ENCODE data around the gene GLIPR1. TPM values are rescaled to one million over a fixed set of nuclear protein-coding genes. Genes with fewer than 3 reads are reported as not detected.

Gene GLIPR1
- polyA plus RNA-seq, 1 of the 3 experiments (the other 2 are of a cell fraction): 75.6 TPM

DNA sequence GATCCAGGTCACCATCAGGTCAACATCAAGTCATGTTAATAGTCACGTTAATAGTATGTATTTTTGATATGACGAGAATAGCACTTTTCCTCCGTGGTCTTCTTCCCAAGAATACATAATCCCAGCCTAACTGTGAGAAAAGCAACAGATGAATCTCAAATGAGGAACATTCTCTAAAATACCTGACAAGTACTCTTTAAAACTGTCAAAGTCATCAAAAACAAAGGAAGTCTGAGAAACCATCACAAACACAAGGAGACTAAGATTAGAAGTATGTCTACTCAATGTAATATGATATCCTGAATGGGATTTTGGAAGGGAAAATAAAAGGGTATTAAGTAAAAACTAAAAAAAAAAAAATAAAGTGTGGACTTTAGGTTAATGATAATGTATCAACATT, 36.8 kb upstream of the GLIPR1 start (continued):
- TF ChIP-seq SIN3A (IDR thresholded peaks at IDR 0.05; ENCODE audit: borderline replicate concordance, low read depth, low read length) (no peak), RFX5 (IDR thresholded peaks at IDR 0.05; ENCODE audit: low read length) (no peak), SMC3 (IDR thresholded peaks at IDR 0.05; ENCODE audit: low read depth, low read length) (no peak), POLR2AphosphoS5 (IDR thresholded peaks at IDR 0.05; ENCODE audit: low read depth, low read length) (no peak), FOXJ3 (CRISPR knock-in tag; IDR thresholded peaks at IDR 0.05) (no peak), MEF2A (IDR thresholded peaks at IDR 0.05; ENCODE audit: borderline replicate concordance, low read depth) (no peak), GATA2 (CRISPR knock-in tag; IDR thresholded peaks at IDR 0.05) (no peak), FOXM1 (IDR thresholded peaks at IDR 0.05; ENCODE audit: low read depth) (no peak)
- TF ChIP-seq, protein P1, sequence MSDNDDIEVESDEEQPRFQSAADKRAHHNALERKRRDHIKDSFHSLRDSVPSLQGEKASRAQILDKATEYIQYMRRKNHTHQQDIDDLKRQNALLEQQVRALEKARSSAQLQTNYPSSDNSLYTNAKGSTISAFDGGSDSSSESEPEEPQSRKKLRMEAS (IDR thresholded peaks at IDR 0.05; ENCODE audit: low read depth): no peak
- TF ChIP-seq, protein P2, sequence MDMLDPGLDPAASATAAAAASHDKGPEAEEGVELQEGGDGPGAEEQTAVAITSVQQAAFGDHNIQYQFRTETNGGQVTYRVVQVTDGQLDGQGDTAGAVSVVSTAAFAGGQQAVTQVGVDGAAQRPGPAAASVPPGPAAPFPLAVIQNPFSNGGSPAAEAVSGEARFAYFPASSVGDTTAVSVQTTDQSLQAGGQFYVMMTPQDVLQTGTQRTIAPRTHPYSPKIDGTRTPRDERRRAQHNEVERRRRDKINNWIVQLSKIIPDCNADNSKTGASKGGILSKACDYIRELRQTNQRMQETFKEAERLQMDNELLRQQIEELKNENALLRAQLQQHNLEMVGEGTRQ (IDR thresholded peaks at IDR 0.05; ENCODE audit: borderline replicate concordance, low read depth, low read length): no peak
- TF ChIP-seq, protein P3, sequence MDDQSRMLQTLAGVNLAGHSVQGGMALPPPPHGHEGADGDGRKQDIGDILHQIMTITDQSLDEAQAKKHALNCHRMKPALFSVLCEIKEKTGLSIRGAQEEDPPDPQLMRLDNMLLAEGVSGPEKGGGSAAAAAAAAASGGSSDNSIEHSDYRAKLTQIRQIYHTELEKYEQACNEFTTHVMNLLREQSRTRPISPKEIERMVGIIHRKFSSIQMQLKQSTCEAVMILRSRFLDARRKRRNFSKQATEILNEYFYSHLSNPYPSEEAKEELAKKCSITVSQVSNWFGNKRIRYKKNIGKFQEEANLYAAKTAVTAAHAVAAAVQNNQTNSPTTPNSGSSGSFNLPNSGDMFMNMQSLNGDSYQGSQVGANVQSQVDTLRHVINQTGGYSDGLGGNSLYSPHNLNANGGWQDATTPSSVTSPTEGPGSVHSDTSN (IDR thresholded peaks at IDR 0.05): no peak

- Histone ChIP-seq H3K36me3 (replicated peaks in 1 of 2; ENCODE audit: control insufficient read depth in 1 of 2, insufficient read depth in 2 of 2, low read length in 1 of 2) (no peaks in the 10 kb centered on the region), H2AFZ (ENCODE audit: low read depth) (peak overlapping the region; percentile 54; the same call in 1 of the 2 replicates), H3F3A (replicated peaks; ENCODE audit: insufficient read depth) (peaks cover 17% of the 10 kb centered on the region), H3K9me3 (no peaks in the 10 kb centered on the region), H4K20me1 (ENCODE audit: insufficient read depth) (no peaks in the 10 kb centered on the region), H3K9me2 (no peaks in the 10 kb centered on the region), H3K4me2 (peak overlapping the region; percentile 25; the same call in 1 of the 2 replicates), H3K4me3 (ENCODE audit: low read depth in 2 of 2, low read length in 1 of 2) (no peak overlapping the region), H3K79me2 (ENCODE audit: insufficient read depth) (no peaks in the 10 kb centered on the region), H3K27me3 (ENCODE audit: insufficient read depth) (no peaks in the 10 kb centered on the region), H3K4me1 (ENCODE audit: control insufficient read depth in 1 of 2, insufficient read depth in 2 of 2, low read depth in 1 of 2, low read length in 1 of 2) (peaks cover 0 to 27% of the 10 kb centered on the region in 2 experiments; a peak in 2 of 4 replicates), H3K27ac (ENCODE audit: low read depth in 2 of 2, low read length in 1 of 2) (peak overlapping the region in 1 of 2 experiments; percentile 61; a peak in 2 of 4 replicates), H3K9ac (no peak overlapping the region)
- POLR2A ChIA-PET: no interaction called here
- WGBS (ENCODE audit: low lambda C conversion rate): 77% methylated on average over 6 of the region's 6 CpGs
- DNase-seq: no peak
- CTCF ChIA-PET: no interaction called here
- TF ChIP-seq ELF1 (IDR thresholded peaks at IDR 0.05) (no peak), CHD2 (IDR thresholded peaks at IDR 0.05; ENCODE audit: low read length, partially characterized antibody) (no peak), RAD21 (IDR thresholded peaks at IDR 0.05; ENCODE audit: low read length) (no peak), RXRA (IDR thresholded peaks at IDR 0.05; ENCODE audit: borderline replicate concordance, low read depth) (no peak), SMC3 (IDR thresholded peaks at IDR 0.05; ENCODE audit: low read depth, low read length) (no peak), TAF1 (IDR thresholded peaks at IDR 0.05; ENCODE audit: borderline replicate concordance, low read depth, low read length) (no peak), EP300 (IDR thresholded peaks at IDR 0.05; ENCODE audit: borderline replicate concordance in 1 of 2, low read depth in 1 of 2, low read length in 1 of 2) (0 out of 4 replicates have a peak, but pooled peaks of 1 of the 2 experiments have one; percentile 42), TCF12 (IDR thresholded peaks at IDR 0.05) (peak; percentile 74), RFX5 (IDR thresholded peaks at IDR 0.05; ENCODE audit: low read length) (no peak), YY1 (IDR thresholded peaks at IDR 0.05; ENCODE audit: low read depth) (no peak), POLR2AphosphoS5 (IDR thresholded peaks at IDR 0.05; ENCODE audit: low read depth, low read length) (no peak), GATA2 (CRISPR knock-in tag; IDR thresholded peaks at IDR 0.05) (no peak), NFIC (IDR thresholded peaks at IDR 0.05; ENCODE audit: borderline replicate concordance) (0 out of 2 replicates have a peak, but pooled peaks have one; percentile 40), JUND (IDR thresholded peaks at IDR 0.05) (peak; percentile 20; the same call in 1 of the 2 replicates), NRF1 (IDR thresholded peaks at IDR 0.05; ENCODE audit: low read depth, low read length) (no peak), RCOR1 (IDR thresholded peaks at IDR 0.05; ENCODE audit: low read length) (no peak)
- TF ChIP-seq, protein P1 (IDR thresholded peaks at IDR 0.05; ENCODE audit: low read depth): no peak
- TF ChIP-seq, protein P4, sequence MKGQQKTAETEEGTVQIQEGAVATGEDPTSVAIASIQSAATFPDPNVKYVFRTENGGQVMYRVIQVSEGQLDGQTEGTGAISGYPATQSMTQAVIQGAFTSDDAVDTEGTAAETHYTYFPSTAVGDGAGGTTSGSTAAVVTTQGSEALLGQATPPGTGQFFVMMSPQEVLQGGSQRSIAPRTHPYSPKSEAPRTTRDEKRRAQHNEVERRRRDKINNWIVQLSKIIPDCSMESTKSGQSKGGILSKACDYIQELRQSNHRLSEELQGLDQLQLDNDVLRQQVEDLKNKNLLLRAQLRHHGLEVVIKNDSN (IDR thresholded peaks at IDR 0.05; ENCODE audit: borderline replicate concordance, low read depth): no peak
- TF ChIP-seq, protein P5, sequence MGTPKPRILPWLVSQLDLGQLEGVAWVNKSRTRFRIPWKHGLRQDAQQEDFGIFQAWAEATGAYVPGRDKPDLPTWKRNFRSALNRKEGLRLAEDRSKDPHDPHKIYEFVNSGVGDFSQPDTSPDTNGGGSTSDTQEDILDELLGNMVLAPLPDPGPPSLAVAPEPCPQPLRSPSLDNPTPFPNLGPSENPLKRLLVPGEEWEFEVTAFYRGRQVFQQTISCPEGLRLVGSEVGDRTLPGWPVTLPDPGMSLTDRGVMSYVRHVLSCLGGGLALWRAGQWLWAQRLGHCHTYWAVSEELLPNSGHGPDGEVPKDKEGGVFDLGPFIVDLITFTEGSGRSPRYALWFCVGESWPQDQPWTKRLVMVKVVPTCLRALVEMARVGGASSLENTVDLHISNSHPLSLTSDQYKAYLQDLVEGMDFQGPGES (IDR thresholded peaks at IDR 0.05; ENCODE audit: low read depth, low read length): no peak
- TF ChIP-seq, protein P3 (IDR thresholded peaks at IDR 0.05): peak; percentile 72
Observed at GRCh38 chr12:75444429-75445136, 36.0 kb upstream of the GLIPR1 start.

All from SK-N-SH (cell line).